ENCODE results near the gene AGAP3.

Gene AGAP3

GRCh38 chr7:151192002-151192539, 105.8 kb downstream of the AGAP3 start:
- no peak for DNase-seq

- DNase-seq, result no peak
Observed at GRCh38 chr7:151193203-151193978, 107.1 kb downstream of the AGAP3 start.

Measured in hematopoietic multipotent progenitor cell treated with erythropoietin and hydrocortisone succinate and interleukin-3 and kit ligand, for 4 days (in vitro differentiated cells).